Transverse colon (tissue), 4 donors: ENCODE results near the gene VAMP5. TPM values are rescaled to one million over a fixed set of nuclear protein-coding genes. Genes with fewer than 3 reads are reported as not detected.
"Not testable (repeated sequence)": the region's sequence is repeated elsewhere in the genome, so short reads cannot be mapped to it uniquely, and the experiment has no call there.

ENCODE experiments used
- DNase-seq: peaks from one replicate; pipeline ENCODE4 v3.0.0-alpha.2; 2019
- H3K27ac ChIP-seq, 4 donors: fragments of 200-600 bp; sonication (generic); 2 replicates each; pipeline ENCODE4 v1.5.1; 2016 to 2018; ENCODE audit warnings: inconsistent platforms in 4 of 4
- H3K27me3 ChIP-seq: fragments of 200-600 bp; sonication (generic); 2 replicates; pipeline ENCODE4 v1.5.1; 2017; ENCODE audit warnings: inconsistent platforms
- H3K36me3 ChIP-seq, 4 donors: fragments of 200-600 bp; sonication (generic); 2 replicates each; pipeline ENCODE4 v1.5.1; 2017 to 2019; ENCODE audit warnings: inconsistent platforms in 4 of 4
- H3K4me1 ChIP-seq, 4 donors: fragments of 200-600 bp; sonication (generic); 2 replicates each; pipeline ENCODE4 v1.5.1; 2017 to 2020; ENCODE audit warnings: inconsistent platforms in 4 of 4
- H3K4me3 ChIP-seq, 4 donors: fragments of 200-600 bp; sonication (generic); 1 replicate in 1 of 4; 2 replicates in 3 of 4; pipeline versions ENCODE4 v1.5.1 to v1.6.1; 2017 to 2019; ENCODE audit warnings: inconsistent platforms in 4 of 4
- H3K9me3 ChIP-seq, 2 donors: fragments of 200-600 bp; sonication (generic); 2 replicates each; pipeline ENCODE4 v1.5.1; 2017 to 2019; ENCODE audit warnings: inconsistent platforms in 2 of 2
- EP300 ChIP-seq: sonication (generic); formaldehyde crosslinking; IDR thresholded peaks from one replicate; pipeline ENCODE4 v1.6.1; 2017; ENCODE audit warnings: antibody characterized with exemption, low read depth
- POLR2A ChIP-seq: fragments of 450-650 bp; IDR thresholded peaks from one replicate; pipeline ENCODE4 v1.6.1; 2016; ENCODE audit warnings: antibody characterized with exemption, mild to moderate bottlenecking, moderate library complexity
- POLR2AphosphoS5 ChIP-seq, 3 donors: sonication (generic); formaldehyde crosslinking; IDR thresholded peaks; one replicate each; pipeline ENCODE4 v1.6.1; 2016; ENCODE audit warnings: antibody characterized with exemption in 3 of 3
- WGBS, 2 donors: methylation state at CpG; one replicate each; pipeline ENCODE4 v1.1.5; 2018; ENCODE audit warnings: low coverage in 1 of 2; 5-methylcytosine and 5-hydroxymethylcytosine counted together
- in situ Hi-C, 4 donors: fragments of 200-750 bp; cut with MboI; loops; one replicate each; pipeline versions ENCODE4 v1.15.0 to v1.15.1; 2017; ENCODE audit warnings: low sequenced_read_pairs in 3 of 4, low pct_ligation_motif_present in 1 of 4, low pct_unique_long_range_greater_than_20kb in 1 of 4
- intact Hi-C: fragments of 100-400 bp; cut with DNase I; formaldehyde crosslinking; loops from one replicate; pipeline ENCODE4 v1.15.1; 2023; ENCODE audit warnings: low total_unique reads
- total RNA-seq, 4 donors: library from RNA; depleted of rRNA; stranded (reverse); fragments of >200 nt; gene quantifications; one replicate each; pipeline ENCODE4 v1.1.0, GENCODE V29; 2016
- TF ChIP-seq, protein P1 (sequence below), 5 experiments: fragments of 200-600 bp in 3 of 5; fragments of 450-650 bp in 2 of 5; sonication (generic) in 3 of 5; IDR thresholded peaks; 1 replicate in 2 of 5; 2 replicates in 3 of 5; pipeline ENCODE4 v1.5.1; 2016 to 2017; ENCODE audit warnings: antibody characterized with exemption in 5 of 5, inconsistent platforms in 3 of 5, mild to moderate bottlenecking in 2 of 5, moderate library complexity in 1 of 5

The VAMP5 gene
- total RNA-seq, 4 donors from 2014 or later = 9.4 to 26.9 (median 17.1) TPM; not detected in 1

DNA sequence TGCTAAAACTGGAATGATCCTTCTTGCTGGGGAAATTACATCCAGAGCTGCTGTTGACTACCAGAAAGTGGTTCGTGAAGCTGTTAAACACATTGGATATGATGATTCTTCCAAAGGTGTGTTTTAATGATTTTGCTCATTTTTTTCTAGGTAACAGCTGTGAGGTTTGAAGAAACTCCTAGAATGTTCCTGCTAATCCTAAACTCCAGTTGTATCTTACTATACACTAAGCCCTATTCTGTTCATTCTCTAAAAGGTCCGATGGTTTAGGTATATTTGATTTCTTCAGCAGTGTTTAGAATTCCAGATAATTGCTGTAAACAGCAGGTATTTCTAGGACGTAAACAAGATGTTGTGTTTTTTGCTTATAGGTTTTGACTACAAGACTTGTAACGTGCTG, 43.0 kb upstream of the VAMP5 start:
- WGBS, 2 donors = 9 to 22% methylated on average over 4 of the region's 4 CpGs
- Histone ChIP-seq H3K4me3 (peak overlapping the region in 3 of 4 donors; percentile 56 to 94 (median 87)), H3K27me3 (no peaks in the 10 kb centered on the region), H3K4me1 (peaks cover 17 to 57% (median 36%) of the 10 kb centered on the region in 4 donors), H3K27ac (peak overlapping the region; percentile 95 to 99 (median 98)), H3K9me3 (no peaks in the 10 kb centered on the region), H3K36me3 (peaks cover 0 to 44% (median 26%) of the 10 kb centered on the region in 4 donors)
- intact Hi-C loops = no loop called here
- no peak for DNase-seq
- TF ChIP-seq, protein P1, sequence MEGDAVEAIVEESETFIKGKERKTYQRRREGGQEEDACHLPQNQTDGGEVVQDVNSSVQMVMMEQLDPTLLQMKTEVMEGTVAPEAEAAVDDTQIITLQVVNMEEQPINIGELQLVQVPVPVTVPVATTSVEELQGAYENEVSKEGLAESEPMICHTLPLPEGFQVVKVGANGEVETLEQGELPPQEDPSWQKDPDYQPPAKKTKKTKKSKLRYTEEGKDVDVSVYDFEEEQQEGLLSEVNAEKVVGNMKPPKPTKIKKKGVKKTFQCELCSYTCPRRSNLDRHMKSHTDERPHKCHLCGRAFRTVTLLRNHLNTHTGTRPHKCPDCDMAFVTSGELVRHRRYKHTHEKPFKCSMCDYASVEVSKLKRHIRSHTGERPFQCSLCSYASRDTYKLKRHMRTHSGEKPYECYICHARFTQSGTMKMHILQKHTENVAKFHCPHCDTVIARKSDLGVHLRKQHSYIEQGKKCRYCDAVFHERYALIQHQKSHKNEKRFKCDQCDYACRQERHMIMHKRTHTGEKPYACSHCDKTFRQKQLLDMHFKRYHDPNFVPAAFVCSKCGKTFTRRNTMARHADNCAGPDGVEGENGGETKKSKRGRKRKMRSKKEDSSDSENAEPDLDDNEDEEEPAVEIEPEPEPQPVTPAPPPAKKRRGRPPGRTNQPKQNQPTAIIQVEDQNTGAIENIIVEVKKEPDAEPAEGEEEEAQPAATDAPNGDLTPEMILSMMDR (IDR thresholded peaks at IDR 0.05) = no peak
- TF ChIP-seq POLR2A (no peak), EP300 (no peak), POLR2AphosphoS5 (IDR thresholded peaks at IDR 0.05) (no peak)
- in situ Hi-C loops = no loop called here

DNA sequence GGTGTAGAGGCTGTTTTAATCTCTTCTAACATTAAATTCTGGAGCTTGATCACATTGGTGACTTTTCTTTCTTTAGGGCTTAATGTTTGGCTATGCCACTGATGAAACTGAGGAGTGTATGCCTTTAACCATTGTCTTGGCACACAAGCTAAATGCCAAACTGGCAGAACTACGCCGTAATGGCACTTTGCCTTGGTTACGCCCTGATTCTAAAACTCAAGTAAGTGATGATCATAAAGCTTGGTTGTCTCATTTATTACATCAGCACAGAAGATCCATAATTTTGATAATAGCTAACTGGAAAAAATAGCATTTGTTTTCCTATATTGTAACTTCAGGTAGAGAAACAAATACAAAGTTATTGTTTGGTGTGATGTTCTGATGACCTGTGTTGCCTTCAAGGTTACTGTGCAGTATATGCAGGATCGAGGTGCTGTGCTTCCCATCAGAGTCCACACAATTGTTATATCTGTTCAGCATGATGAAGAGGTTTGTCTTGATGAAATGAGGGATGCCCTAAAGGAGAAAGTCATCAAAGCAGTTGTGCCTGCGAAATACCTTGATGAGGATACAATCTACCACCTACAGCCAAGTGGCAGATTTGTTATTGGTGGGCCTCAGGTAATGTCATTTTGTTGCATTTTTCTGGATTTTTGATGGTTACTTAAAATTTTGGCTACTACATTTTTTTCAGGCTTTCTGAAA, 42.3 kb upstream of the VAMP5 start:
- intact Hi-C loops = no loop called here
- no peak for TF ChIP-seq POLR2A
- peak in 1 of 3 donors; percentile 46 for TF ChIP-seq POLR2AphosphoS5 (IDR thresholded peaks at IDR 0.05)
- DNase-seq = peak; percentile 59
- H3K4me3 ChIP-seq = peak overlapping the region in 3 of 4 donors; percentile 56 to 94 (median 87)
- H3K27me3 ChIP-seq = no peaks in the 10 kb centered on the region
- peaks cover 10 to 50% (median 33%) of the 10 kb centered on the region in 4 donors for H3K4me1 ChIP-seq
- peak overlapping the region; percentile 95 to 99 (median 98) for H3K27ac ChIP-seq
- 38 to 46% methylated on average over 4 to 5 of the region's 5 CpGs for WGBS, 2 donors
- H3K36me3 ChIP-seq = peaks cover 0 to 46% (median 26%) of the 10 kb centered on the region in 4 donors
- in situ Hi-C loops = no loop called here
- no peaks in the 10 kb centered on the region for H3K9me3 ChIP-seq

DNA sequence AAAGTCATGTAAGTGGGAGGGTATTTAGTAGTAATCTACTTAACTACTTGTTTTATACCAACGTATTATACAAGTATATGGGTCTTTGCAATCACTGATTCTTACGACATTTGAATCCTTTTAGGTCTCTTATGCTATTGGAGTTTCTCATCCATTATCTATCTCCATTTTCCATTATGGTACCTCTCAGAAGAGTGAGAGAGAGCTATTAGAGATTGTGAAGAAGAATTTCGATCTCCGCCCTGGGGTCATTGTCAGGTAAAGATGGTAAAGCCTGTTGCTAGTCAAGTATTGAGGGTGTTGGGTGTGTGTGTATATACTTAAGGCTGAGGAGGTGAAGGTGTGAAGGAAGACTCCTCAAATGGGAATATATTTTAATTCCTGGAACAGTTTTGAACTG, 41.5 kb upstream of the VAMP5 start:
- H3K9me3 ChIP-seq = no peaks in the 10 kb centered on the region
- no peak for DNase-seq
- WGBS, 2 donors = 76 to 82% methylated on average over 4 of the region's 4 CpGs
- in situ Hi-C loops = no loop called here
- peaks cover 0 to 46% (median 26%) of the 10 kb centered on the region in 4 donors for H3K36me3 ChIP-seq
- H3K4me3 ChIP-seq = peak overlapping the region in 1 of 4 donors; percentile 87
- peaks cover 5 to 42% (median 25%) of the 10 kb centered on the region in 4 donors for H3K4me1 ChIP-seq
- TF ChIP-seq POLR2AphosphoS5 (IDR thresholded peaks at IDR 0.05) = no peak
- TF ChIP-seq EP300 = no peak
- TF ChIP-seq POLR2A = no peak
- TF ChIP-seq, protein P1 (IDR thresholded peaks at IDR 0.05) = no peak
- intact Hi-C loops = no loop called here
- no peaks in the 10 kb centered on the region for H3K27me3 ChIP-seq
- peak overlapping the region; percentile 95 to 99 (median 98) for H3K27ac ChIP-seq

DNA sequence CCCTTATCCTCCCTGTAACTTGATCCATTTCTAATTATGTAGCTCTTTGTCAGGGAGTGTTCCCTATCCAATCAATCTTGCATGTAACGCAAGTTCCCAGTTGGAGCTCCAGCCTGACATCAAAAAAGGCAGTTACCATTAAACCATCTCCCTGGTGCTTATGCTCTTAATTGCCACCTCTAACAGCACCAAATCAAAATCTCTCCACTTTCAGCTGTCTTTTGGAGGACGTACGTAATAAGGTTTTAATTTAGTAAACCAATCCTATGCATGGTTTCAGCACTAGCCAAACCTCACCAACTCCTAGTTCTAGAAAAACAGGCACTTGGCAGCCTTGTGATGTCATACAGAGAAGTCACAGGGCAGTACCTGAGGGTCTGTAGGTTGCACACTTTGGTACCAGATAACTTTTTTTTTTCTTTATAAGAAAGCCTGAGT, 40.0 kb upstream of the VAMP5 start:
- peaks cover 0 to 46% (median 26%) of the 10 kb centered on the region in 4 donors for H3K36me3 ChIP-seq
- WGBS, 2 donors = 64 to 65% methylated on average over 3 of the region's 3 CpGs
- H3K9me3 ChIP-seq, H3K27me3 ChIP-seq, in situ Hi-C loops, intact Hi-C loops, DNase-seq, H3K4me3 ChIP-seq: not testable (repeated sequence)
- H3K27ac ChIP-seq = peak overlapping the region; percentile 20 to 99 (median 48)
- H3K4me1 ChIP-seq = peaks cover 5 to 42% (median 25%) of the 10 kb centered on the region in 4 donors

DNA sequence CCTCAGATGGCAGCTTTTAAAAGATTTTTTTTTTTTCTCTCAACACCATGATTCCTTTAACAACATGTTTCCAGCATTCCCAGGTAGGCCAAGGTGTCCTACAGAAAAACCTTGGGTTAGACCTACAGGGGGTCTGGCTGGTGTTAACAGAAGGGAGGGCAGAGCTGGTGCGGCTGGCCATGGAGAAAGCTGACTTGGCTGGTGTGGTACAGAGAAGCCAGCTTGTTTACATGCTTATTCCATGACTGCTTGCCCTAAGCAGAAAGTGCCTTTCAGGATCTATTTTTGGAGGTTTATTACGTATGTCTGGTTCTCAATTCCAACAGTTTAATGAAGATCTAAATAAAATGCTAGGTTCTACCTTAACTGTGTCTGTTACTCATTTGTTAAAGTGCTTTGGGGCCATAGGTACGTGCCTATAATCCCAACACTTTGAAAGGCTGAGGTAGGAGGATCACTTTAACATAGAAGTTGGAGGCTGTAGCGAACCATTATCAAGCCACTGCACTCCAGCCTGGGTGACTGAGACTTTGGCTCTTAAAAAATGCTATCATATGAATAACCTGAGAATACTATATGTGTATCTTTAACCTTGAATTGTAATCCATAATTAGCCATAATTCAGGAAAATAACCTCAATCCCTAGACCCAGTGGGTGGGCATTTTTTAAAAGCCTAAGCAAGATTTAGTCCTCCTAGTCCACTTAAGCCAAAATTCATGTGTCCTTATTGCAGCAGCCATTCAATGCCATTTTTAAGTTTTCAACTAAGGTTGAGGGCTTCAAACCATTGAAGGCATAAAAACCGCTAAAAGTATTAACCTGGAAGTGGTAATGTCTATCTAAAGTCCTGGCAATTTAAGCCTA, 39.1 kb upstream of the VAMP5 start:
- H3K36me3 ChIP-seq = peaks cover 0 to 46% (median 26%) of the 10 kb centered on the region in 4 donors
- H3K4me1 ChIP-seq = peaks cover 5 to 42% (median 25%) of the 10 kb centered on the region in 4 donors
- peak overlapping the region; percentile 34 to 99 (median 49) for H3K27ac ChIP-seq
- intact Hi-C loops, DNase-seq, H3K9me3 ChIP-seq, H3K4me3 ChIP-seq, H3K27me3 ChIP-seq: not testable (repeated sequence)
- WGBS, 2 donors = 81 to 82% methylated on average over 3 to 5 of the region's 5 CpGs
- peak in 1 of 3 donors; percentile 37 for TF ChIP-seq POLR2AphosphoS5 (IDR thresholded peaks at IDR 0.05)
- in situ Hi-C loops = loop anchor here in 1 of 4 donors (5.0 kb wide), 1 partner anchor 123 kb away; no protein-coding TSS in a partner anchor
